Smooth muscle cell of the umbilical artery (primary cell): ENCODE measurements around the gene GJD2. TPM values are rescaled to one million over a fixed set of nuclear protein-coding genes. Genes with fewer than 3 reads are reported as not detected.

Source experiments
- total RNA-seq: library from RNA; depleted of rRNA; stranded (reverse); fragments of >200 nt; gene quantifications from 2 replicates; pipeline ENCODE4 v1.2.3, GENCODE V29; 2014

Gene GJD2
- total RNA-seq: not detected in 2 replicates

GRCh38 chr15:34754674-34755418 is at the start of gene GJD2:
TSS of gene GJD2 (minus strand) at chr15:34754998. CDS start at chr15:34754488, 510 bp downstream.

GRCh38 chr15:34795267-34796081 is 40.7 kb upstream of the GJD2 start, which contains the start of gene ACTC1:
TSS of gene ACTC1 (minus strand) at chr15:34795549. CDS start at chr15:34794808, 741 bp downstream.

Other genes with a start within 250 kb of the GJD2 start
- 41.1 and 46.6 TPM in 2 replicates for gene GOLGA8B, start 171.3 kb downstream of the GJD2 start, total RNA-seq
- gene ACTC1, start 40.6 kb upstream of the GJD2 start, total RNA-seq: 0.30 TPM in 1 of 2 replicates, not detected in the other
- 22.6 and 30.3 TPM in 2 replicates for gene AQR, start 214.7 kb upstream of the GJD2 start, total RNA-seq
- gene ZNF770, start 233.3 kb upstream of the GJD2 start, total RNA-seq: 50.8 and 56.7 TPM in 2 replicates